Kidney epithelial cell (primary cell): ENCODE results near the gene PPP2R1B. TPM values are rescaled to one million over a fixed set of nuclear protein-coding genes. Genes with fewer than 3 reads are reported as not detected.

Source experiments
- DNase-seq: peaks from one replicate; pipeline ENCODE4 v3.0.0-alpha.2; 2010; ENCODE audit warnings: low read depth
- H3K27me3 ChIP-seq: 2 replicates; pipeline ENCODE4 v1.6.0; 2011; ENCODE audit warnings: low read length; ENCODE audit not compliant: control insufficient read depth, insufficient read depth
- H3K36me3 ChIP-seq: 2 replicates; pipeline ENCODE4 v1.5.1; 2011; ENCODE audit warnings: low read length; ENCODE audit not compliant: control insufficient read depth, insufficient read depth
- H3K4me3 ChIP-seq: 2 replicates; pipeline ENCODE4 v1.5.1; 2011; ENCODE audit warnings: low read depth, mild to moderate bottlenecking, control low read depth, low read length
- CTCF ChIP-seq: IDR thresholded peaks from 2 replicates; pipeline ENCODE4 v1.5.1; 2011; ENCODE audit warnings: mild to moderate bottlenecking, moderate library complexity, low read length, control low read depth, inconsistent platforms; ENCODE audit not compliant: insufficient read depth, poor library complexity, severe bottlenecking
- total RNA-seq: library from RNA; depleted of rRNA; stranded (reverse); fragments of >200 nt; gene quantifications from 2 replicates; pipeline ENCODE4 v1.2.3, GENCODE V29; 2015

PPP2R1B gene
- total RNA-seq, 1 donor from 2014 or later: 34.5 TPM

DNA sequence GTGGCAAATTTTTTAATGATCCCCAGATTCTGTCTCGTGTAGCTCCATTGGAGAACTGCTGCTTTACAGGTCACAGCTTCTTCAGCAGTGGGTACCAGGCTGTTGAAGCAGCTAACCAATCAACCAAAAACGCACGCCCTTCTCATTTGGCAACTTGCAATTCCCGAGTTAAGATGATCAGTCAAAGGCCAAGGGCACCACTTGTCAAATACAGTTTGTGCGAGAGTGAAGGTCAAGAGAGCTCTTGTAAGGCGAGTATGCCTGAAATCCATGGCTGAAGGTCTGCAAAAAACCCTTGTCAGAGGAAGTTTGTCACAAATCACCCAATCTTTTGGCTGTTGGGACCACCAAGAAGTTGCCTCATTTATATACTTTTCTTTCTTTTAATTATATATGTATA, 12.9 kb upstream of the PPP2R1B start:
- Histone ChIP-seq H3K27me3 (no peaks in the 10 kb centered on the region), H3K36me3 (no peaks in the 10 kb centered on the region), H3K4me3 (no peak overlapping the region)
- no peak for TF ChIP-seq CTCF
- no peak for DNase-seq

DNA sequence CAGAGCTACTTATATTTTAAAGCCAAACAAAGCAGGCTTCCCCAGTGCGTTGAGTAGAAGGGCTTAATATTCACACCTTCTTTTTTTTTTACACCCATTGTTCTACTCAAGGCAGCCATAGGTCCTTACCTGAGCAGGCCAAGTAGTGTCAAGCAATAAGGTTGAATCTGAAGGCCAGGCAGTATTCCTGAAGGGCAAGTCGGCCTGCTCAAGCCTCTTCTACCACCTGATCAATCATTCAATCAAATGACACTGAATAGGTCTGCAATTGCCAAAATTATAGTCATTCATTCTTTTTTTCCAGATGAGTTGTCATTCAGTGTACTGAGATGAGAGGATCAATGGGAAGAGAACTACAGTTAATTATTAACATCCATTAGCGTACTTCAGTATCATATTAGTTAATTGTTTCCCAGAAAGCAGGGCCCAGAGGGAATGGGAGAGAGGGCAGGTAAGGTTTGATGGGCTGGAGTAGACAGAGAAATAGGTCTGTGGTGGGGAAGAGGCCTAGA, 11.9 kb upstream of the PPP2R1B start:
- no peak for DNase-seq
- no peak for TF ChIP-seq CTCF
- no peaks in the 10 kb centered on the region for H3K27me3 ChIP-seq
- H3K36me3 ChIP-seq: no peaks in the 10 kb centered on the region
- no peak overlapping the region for H3K4me3 ChIP-seq

DNA sequence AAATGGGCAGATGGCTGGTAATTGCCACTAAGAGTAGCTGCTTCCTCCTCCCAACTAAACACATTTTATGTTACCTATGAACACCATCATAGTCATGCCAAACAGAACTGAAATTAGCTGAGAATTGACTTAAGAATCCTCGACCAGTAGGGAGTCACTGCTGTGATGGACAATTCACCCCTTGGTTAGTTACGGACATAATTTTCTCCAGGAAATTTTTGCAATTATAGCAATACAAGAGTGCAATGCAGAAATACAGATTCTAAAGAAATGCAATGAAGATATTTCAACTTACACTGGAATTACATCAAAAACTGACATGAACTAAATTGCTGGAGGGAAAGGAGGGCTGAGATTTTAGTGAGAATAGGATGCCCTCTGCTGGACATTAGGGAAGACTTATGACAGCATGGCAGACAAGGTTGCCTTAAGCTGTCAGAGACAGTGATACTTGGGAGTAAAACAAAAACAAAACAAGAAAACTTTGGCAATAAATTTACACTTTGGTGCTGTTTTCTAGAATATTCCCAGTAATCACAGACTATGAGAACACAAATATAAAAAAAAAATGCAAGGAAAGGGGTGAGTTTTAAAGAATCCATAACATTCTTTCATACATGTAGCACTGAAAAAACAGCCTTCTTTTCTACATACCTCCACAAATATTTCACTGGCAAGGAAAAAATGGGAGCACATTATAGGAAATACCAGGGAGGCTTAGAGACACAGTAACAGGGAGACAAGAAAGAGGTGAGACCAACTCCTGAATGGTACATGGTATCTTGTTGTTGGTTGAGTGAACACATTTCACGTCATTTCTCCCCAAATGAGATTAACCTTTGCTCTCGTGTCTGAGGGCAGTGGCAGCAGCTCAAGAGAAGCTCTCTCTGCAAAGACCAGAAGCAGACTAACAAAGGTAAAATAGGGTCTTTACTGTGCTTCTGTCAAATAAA, 11.2 kb upstream of the PPP2R1B start:
- TF ChIP-seq CTCF: peak; percentile 65
- no peak overlapping the region for H3K4me3 ChIP-seq
- H3K27me3 ChIP-seq: no peaks in the 10 kb centered on the region
- DNase-seq: peak; percentile 51
- H3K36me3 ChIP-seq: no peaks in the 10 kb centered on the region

DNA sequence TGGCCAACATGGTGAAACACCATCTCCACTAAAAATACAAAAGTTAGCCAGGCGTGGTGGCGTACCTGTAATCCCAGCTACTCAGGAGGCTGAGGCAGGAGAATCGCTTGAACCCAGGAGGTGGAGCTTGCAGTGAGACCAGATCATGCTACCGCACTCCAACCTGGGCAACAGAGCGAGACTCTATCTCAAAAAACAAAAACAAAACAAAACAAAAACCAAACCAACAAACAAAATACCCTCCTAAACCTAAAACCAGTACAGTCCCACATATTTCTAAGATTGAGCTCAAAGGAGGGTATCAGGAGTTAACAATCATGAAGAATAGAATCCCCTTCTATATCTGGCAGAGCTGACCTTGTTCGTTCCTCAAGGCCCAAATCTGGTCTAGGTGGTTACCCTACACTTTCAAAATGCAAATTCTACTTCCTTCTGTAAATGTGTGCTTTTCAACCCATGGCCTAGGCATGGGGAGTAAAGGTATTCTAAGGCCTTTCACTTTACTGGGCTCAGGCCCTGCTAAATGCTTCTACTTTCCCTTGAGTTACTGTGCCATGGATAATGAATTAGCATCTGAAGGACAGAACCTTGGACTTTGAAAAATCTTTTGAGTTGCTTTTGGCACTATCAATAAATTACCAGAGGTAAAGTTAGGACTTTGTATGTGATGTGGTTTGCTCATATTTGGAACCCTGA, 10.4 kb upstream of the PPP2R1B start:
- H3K4me3 ChIP-seq: no peak overlapping the region
- H3K27me3 ChIP-seq: no peaks in the 10 kb centered on the region
- no peaks in the 10 kb centered on the region for H3K36me3 ChIP-seq
- TF ChIP-seq CTCF: no peak
- DNase-seq: no peak

DNA sequence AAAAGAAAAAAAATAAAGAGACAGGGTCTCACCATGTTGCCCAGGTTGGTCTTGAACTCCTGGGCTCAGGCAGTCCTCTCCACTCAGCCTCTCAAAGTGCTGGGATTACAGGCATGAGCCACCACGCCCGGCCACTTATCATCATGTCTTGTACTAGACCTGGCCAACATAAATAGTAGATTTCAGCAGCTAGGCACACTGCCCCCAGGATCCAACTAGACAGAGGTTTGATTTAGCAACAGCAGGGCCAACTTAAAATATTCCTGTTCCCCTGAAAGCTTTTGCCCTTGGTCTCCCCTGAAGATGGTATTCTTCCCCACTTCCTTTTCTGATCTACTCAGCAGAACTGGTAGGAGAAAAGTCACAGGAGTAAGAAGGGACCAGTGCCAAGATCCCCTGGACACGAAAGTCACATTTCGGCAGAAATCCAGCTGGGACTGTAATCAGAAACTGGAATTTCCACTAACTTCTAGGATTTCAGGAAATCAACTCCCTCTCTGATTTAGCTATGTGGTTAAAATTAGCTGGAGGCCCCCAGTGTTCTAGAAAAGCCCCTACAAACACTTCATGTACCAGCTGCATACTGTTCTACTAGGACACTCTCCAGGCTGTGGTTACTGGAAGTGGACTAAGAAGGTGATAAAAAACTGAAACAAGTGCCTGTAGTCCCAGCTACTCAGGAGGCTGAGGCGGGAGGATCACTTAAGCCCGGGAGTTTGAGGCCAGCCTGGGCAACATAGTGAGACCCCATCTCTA, 8.9 kb upstream of the PPP2R1B start:
- TF ChIP-seq CTCF: no peak
- H3K4me3 ChIP-seq: no peak overlapping the region
- no peak for DNase-seq
- H3K36me3 ChIP-seq: no peaks in the 10 kb centered on the region
- H3K27me3 ChIP-seq: no peaks in the 10 kb centered on the region
